GM04503 (cell line): ENCODE measurements around the gene BCL11A.

Experiments
- DNase-seq: peaks from one replicate; pipeline ENCODE4 v3.0.0-alpha.2; 2012; ENCODE audit warnings: low read depth

The BCL11A gene

GRCh38 chr2:60558536-60558935 is 5.1 kb upstream of the BCL11A start:
- DNase-seq = no peak

DNA sequence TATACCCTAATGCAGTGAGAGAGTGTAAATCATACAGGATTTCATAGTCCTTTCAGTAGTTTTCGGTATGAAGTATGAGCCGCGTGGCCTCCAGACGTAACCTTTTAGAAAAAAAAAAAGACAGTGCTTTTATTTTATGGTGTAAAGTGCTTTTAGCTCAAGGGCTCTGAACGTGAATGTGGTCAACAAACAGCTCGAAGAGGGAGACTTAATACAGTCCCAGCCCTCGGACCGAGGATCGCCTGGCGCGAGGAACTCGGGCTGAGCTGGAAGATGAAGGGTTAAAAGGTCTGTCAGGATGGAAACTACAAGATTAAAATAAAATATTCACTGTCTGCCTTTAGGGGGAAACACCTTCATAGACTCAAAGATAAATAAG is 4.0 kb upstream of the BCL11A start:
- DNase-seq = no peak

DNA sequence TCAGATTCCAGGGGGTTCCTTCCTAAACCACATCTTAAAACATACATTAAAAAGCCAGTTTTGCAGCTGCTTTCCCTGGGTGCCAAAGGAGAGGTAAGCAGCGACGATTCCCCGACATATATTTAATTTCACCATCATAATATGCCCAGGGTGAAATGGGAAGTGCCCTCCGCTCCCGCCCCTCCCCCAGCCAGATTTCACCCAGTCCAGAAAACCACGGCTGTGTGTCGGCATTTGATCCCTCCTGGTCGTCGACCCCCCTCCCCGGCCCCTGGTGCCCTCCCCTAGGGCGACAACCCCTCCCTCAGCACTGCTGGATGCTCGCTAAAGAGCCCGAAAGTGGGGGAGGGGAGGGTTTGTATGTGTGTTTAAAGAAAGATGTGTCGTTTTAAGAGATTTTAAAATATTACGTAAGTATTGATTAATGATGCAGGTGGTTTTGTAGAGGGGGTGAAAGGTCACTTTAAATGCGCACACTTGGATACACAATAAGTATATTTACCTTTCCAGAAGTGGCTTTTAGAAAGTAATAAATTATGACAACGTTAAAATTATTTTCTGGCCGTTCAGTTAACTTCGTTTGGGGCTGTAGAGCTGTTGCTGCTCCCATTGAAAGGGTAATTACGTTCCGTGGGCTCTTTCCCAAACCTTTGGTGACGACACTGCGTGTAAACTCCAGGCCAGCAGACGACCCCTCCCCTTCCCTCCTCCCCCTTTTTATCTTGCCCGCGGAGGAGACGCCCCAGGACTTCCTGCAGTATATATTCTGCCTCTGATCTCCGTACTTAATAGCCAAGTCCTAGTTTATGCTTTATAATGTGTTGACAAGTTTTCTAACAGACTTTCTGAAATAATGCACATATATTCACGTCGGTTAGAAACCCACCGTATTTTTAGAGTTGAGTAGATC is 3.4 kb upstream of the BCL11A start:
- DNase-seq = no peak

DNA sequence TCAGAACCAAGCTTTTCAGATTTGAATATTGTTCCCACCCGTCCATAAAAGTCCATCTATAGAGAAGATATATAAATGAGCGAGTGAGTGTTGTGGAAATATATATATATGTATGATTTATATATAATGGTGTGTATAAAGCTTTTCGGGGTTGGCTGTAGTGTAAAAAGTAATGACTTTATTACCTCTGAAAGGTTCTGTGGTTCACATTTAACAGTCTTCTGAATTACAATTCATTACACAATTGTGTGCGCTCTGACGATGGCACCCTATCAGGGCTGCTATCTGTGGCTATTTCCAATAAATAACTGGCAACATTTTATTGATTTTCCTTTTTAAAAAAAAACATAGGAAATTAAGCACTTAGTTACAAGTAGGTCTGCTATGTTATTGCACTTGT is 2.7 kb upstream of the BCL11A start:
- no peak for DNase-seq

DNA sequence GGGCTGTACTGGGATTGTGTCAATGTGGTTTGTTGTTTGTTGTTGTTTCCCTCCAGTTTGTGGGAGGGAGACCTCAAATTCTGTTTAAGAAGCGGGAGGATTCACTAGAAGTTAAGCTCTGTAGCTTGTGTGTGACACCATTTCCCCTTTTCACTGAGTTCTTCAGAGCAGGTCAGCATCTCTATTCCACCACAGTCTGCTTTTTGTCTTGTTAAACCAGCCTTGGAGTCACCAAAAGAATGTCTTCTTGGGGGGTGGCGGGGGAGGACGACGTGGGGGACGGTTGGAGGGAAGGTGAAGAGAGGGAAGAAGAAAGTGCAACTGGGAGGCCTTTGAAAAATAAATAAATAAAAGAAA is 2.3 kb upstream of the BCL11A start:
- no peak for DNase-seq

DNA sequence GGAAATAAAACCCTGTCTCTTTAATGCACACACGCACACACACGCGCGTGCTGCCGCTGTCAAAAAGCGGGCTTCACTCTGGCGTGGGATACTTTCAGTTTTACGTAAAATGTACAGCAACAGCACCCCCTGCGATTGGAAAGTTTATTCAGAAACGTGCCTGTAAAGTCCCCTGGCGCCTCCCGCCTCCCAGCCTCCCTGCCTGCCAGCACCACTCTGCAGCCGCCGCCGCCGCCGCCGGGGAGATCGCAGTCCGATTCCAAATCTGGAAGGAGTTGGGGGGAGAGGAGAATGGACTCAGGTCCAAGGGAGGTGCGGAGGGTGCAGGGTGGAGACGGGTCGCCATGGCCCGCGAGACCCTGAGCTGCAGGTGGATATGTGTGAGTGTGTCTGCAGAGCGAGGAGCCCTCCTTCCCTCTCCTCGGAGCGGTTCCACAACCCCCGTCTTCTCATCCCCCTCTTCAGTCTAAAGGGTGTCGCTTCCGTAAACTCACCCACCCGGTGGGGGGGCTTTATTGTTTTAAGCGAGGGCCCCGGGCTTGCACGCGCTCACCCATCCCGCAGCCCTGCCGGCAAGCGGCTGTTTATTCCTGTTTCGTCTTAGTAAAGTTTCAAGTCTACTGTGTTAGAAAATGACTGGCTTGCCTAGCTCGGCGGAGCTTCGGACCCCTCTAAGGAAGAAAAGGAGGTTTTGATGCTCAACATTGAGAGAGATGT is 1.8 kb upstream of the BCL11A start:
- DNase-seq = no peak

DNA sequence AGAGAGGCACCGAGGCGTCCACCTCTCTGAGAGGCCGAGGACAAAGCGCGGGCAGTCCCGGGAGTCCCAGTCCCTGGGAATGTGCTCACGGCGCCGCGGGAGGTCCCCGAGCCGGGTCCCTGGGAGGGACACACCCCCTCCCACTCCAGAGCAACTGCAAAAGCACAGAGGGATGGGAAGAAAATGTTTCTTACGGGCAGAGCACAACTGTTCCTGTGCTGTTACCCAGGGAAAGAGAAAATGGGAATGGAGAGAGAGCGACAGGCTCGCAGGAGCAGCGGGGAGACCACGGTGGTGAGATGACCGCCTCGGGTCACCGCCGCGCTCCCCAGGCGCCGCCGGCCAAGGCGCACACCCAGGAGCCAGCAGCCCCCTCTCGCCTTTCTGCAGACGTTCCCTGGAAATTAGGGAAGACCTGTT is 1.2 kb upstream of the BCL11A start:
- DNase-seq = no peak

DNA sequence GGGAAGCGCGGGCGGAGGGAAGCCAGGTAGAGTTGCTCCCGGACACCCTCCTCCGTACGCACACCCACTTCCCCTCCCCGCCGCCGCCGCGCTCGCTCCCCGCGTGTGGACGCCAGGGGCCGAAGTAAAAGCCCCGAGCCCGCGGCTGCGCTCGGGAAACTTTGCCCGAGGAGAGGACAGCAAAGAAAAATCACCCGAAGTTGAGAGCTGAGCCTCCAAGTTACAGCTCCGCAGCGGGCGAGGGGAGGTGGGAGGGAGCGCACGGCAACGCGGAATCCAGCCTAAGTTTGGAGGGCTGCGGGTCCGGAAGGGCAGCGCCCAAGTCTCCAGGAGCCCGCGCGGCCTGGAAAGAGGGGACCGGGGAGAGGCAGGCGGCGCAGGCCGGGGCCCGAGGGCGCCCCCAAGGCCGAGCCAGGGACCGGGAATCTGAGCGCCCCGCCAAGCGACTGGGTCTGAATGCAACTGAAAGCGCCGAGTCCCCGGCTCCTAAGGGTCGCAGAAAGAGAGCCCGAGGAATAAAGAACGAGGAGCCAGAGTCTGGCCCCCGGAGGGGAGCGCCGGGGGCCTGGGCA is 706 bp upstream of the BCL11A start:
- DNase-seq = no peak

DNA sequence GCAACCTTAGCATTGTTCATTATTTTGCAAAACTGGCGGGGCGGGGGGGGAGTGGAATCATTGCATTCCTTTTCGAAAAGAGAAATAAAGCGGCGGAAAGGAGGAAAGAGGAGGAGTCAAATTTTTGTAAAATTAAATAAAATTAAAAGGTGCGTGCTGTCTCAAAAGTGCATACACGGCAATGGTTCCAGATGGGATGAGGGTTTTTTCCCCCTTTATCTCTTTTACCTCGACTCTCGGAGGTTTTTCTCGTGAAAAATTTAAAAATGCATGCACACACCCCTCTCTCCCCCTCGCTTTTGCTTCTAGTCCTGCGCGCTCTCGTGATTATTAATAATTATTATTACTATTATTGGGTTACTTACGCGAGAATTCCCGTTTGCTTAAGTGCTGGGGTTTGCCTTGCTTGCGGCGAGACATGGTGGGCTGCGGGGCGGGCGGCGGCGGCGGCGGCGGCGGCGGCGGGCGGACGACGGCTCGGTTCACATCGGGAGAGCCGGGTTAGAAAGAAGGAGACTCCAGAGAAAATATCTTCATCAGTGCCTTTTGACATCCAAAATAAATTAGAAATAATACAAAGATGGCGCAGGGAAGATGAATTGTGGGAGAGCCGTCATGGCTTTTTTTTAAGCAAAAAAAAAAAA is 481 bp downstream of the BCL11A start:
- no peak for DNase-seq

DNA sequence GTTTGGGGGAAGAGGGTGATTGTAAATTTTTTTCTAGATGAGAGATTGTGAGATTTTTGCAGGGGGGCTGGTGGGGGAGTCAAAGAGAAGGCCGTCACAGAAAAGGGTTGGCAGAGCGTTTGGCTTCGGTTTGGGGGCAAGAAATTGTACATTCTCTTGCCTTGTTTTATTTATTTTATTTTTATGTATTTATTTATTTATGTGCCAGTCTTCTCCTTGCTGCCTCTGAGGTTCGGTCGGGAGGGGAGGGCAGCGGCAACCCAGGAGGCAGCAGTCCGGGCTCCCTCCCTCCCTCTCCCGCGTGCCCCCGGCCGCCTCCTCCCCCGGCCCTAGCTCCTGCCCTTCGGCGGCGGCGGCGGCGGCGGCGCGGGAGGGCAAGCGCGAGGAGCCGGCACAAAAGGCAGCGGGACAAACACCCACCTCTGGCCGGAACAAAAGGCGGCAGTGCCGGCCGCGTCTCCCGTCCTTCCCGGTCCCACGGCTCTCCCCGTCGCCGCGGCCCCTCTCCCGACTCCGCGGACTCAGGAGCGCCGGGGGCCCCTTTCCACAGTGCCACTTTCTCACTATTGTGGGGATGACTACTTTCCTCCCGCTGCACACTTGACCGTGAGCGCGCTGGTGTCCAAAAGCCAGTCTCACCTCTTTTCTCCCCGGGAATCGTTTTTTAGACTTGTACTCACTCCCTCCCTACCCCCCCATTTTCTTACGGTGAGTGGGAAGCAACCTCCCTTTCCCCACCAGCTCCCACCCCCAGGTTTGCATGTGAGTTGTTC is 1.2 kb downstream of the BCL11A start:
- DNase-seq = no peak

DNA sequence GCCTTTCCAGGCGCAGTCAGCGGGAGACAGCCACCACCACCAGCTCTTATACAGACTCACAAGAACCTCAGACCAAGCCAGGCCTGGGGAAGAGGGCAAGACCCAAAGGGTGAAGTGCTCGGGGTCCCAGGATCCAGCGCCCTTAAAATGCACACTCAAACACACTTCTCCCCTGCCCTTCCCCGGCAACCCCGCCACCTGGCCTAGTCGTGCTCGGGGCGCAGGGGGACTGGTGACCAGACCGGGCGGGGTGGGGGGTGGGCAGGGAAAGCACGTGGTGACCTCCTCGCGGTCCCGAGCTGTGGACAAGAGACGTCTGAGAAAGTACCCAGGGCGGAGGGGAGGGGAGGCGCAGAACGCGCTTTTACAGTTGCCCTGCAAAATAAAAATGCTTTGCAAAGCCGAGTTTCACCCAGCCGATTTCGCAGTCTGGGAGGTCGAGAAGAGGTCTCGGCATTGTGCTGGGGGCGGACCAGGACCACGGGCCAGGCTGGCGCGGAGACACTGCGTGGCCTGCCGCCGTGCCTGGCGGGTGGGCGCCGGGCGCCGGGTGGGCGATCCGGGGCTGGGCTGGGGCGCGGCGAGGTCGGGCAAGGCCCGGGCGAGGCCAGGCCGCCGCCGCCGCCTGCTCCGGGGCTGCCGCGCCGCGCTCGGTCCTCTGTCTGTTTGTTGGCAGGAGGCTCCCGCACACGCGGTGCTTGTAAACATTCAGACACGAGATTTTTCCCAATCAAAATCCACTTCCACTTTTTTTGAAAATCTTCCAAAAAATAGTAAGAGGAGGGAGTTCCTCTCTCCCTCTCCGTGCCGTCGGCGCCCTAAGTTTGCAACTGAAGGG is 2.0 kb downstream of the BCL11A start:
- DNase-seq = no peak

- DNase-seq = no peak
These were observed 2.5 kb downstream of the BCL11A start for GRCh38 chr2:60550984-60551239.

- DNase-seq = no peak
These were observed 3.1 kb downstream of the BCL11A start for GRCh38 chr2:60550178-60550983.

GRCh38 chr2:60549928-60550177 is 3.6 kb downstream of the BCL11A start:
- no peak for DNase-seq

DNA sequence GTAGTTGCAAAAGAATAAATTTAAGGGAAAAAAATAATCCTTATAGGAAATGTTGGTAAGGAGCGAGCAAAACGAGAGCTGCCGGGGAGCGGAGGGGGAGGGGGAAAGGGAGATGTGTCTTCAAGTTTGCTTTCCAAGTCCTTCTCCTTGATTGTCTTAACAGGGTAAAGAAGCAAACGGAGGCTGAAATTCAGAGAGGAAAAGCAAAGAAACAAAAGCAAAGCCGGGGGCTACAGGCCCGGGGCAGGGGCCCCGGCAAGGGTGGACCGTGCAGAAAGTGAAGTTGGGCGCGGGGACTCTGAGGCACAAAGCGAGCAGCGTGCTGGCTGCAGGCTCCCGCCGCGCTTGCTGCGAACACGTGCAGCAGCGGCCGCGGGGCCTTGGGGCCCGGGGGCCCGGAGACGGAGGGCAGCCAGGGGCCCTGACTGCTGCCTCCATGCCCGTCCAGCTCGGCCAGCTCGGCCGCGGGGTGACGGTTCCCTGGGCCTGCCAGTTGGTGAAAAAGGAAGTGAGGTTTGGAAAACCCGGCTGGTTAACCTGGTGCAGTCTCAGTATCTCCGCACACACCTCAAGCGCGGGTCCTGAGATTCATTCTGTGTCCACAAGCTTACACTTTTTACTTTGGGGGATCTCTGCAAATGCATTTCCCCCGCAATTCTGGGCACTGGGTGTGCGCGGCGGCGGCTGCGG is 4.1 kb downstream of the BCL11A start:
- no peak for DNase-seq

DNA sequence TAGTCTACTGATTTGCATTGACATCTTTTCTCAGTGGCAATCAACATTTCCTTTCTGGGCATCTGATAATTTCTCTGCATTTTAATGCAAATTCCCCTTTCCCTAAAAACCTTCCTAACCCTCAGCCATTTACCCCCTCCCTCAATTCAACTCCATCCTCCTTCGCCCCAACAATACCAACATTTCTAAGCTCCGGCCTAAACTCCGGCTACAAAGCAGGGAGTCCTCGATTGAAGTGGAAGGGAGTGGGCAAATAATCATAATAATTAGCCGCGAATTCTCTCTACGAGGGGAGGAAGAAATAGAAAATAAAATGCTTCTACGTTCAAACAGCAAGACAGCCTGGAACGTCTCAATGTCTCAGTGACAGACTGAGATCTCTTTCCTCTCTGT is 4.6 kb downstream of the BCL11A start:
- no peak for DNase-seq

DNA sequence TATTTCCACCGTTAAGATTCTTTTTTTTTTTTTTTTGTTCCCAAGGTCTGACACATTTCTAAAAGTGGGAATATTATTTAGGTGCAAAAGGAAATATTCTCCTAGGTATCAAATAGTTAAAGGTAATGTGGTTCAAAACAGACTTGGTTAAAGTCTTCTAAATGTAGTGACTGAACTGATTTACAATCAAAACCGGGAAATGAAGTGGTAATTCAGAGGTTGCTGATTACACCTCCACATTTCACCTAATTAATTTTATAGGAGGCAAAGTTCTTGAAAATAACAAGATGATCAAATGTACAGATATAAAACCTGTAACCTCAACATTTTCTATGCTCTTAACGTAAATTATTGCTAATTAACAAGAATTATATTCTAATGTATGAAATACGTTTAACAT is 5.1 kb downstream of the BCL11A start:
- no peak for DNase-seq

GRCh38 chr2:60547841-60548240 is 5.6 kb downstream of the BCL11A start:
- DNase-seq = no peak

- no peak for DNase-seq
These were observed 6.6 kb downstream of the BCL11A start for GRCh38 chr2:60546756-60547420.
